Measurements from ENCODE around the gene COX8C.

Gene COX8C, protein sequence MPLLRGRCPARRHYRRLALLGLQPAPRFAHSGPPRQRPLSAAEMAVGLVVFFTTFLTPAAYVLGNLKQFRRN

DNA sequence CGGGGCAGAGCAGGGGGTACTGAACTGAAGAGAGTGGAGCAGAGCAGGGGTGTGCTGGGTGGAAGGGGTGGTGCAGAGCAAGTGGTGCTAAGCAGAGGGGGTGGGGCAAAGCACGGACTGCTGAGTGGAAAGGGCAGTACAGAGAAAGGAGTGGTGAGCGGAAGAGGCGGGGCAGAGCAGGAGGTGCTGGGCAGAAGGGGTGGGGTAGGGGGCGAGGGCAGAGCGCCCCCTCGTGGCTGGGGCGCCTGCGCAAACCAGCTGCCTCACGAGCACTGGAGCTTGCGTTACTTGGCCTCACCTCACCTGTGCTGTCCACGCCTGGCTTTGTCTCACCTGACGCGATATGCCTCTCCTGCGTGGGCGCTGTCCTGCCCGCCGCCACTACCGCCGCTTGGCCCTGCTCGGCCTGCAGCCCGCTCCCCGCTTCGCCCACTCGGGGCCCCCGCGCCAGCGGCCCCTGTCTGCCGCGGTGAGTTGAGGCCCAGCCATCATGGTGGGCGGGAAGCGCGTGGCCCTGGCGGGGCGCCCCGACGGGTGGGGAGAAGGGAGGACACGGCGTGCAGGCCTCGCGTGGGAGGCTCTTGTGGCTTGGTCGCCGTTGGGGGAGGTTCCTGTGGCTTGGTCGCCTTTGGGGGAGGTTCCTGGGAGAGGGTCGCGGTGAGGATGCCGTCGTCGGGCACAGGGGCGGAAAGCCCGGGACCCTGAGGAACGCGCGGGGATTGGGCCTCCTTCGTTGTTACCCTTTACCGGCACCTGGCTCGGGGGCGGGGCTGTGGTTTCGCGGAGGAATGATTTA, at the start of gene COX8C:
COX8C (plus strand) TSS at position 257 of the 796 bp plus-strand sequence; CDS start at position 344, 87 bp downstream.
- DNase-seq = no peak

DNA sequence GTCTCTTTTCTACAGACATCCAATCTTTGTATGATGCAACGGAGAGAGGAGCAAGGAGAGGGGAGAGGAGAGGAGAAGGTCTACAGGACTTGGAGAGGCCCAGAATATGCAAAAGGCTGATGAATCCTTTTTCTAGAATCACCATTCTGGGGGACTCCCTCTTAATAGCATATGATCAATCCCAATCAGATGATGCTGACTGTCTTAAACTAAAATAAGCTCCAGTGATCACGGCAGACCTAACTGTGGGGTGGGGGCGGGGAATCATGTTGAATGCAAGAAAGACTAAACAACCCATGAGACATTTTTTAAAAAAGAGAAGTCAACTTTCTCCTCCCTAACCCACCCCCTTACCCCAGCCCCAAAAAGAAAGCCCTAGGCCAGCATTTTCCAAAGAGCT, 47.6 kb upstream of the COX8C start:
- no peak for DNase-seq

DNA sequence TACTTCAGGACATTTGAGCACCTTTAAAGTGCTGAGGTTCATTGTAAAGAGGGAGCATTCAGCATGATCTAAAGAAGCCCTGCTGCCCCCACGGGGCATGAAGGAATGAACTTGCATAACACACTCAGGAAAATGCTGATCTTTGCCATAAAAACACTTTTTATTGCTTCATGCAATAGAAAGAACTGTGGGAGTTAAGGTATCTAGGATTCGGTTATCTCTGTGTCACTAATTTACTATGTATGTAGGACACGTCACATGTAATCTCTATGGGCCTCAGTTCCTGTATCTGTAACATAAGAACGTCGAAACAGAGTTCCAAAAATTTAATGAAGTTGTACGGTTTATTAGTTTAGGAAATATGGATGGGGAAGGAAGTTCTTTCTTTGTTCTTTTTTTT, 47.1 kb upstream of the COX8C start:
- peak; percentile 21 for DNase-seq

DNA sequence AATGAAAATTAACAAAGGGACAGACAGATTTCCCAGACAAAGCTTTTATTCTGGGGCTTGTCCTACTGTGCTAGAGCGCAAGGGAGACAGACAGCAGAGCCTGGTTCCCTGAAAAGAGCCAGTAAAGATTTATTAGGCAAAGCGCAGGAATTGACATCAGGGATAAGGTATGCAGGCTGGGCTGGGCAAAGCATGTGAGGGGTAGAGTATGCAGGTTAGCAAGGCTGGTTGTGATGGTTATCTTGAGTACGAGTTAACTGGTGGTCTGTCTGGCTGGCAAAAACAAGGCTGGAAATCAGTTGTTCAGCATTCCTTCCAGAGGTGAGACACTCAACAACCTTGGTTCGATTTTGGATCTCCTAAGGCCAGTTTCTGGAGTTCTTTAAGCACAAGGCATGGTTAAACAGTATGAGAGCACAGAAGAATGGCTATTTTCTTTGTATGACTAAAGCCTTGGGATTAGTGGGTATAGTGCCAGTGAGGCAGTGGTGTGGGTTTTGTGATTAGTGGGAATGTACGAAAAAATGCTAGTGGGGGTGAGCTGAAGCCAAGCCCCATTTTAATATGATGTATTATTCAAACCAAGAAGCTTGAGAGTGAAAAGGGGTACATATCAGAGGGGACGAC, 45.0 kb upstream of the COX8C start:
- peak; percentile 88 for DNase-seq

DNA sequence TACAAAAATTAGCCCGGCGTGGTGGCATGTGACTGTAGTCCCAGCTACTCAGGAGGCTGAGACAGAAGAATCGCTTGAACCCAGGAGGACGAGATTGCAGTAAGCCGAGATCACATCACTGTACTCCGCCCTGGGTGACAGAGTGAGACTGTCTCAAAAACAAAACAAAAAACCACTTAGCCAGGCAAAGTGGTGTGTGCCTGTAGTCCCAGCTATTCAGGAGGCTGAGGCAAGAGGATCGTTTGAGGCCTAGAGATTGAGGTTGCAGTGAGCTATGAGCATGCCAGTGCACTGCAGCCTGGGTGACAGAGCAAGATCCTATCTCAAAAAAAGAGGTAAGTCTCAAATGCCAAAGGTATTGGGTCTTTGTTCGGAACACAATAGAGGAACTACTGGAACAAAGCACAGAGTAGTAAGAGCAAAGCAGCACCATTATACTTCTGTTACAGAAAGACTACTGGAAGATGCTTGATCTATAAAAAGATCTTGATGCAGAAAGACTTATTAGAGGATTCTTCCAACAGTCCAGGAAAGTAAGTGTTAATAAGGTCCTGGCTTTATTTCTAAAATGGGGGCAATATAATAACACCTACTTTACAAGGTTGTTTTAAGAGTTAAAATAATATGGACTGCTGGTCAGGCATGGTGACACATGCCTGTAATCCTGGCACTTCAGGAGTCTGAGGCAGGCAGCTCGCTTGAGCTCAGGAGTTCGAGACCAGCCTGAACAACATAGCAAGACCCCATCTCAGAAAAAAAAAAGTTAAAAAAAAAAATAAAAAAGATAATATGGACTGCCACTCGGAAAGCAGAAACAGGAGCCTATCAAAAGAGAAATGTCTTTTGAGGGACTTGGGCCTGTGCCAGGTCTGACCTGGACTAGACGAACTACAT, 44.0 kb upstream of the COX8C start:
- no peak for DNase-seq

DNA sequence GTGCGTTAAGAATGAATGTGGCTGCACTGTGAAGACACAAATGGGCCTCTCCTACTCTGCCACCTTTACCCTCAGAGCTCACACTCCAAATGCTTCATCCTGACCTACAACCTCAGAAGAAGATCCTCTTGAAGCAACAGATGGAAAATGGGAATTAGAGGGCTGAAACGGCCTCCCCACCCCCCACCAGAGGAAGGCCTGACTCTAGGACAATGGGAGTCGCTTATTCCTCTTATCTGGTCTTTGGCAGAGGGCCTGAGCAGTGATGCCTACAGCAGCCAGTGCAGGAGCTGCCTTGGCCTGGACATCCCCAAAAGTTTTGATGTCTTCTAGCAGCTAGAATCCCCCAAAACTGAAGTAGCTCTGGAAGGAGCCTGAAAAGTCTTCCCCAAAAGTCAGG, 43.3 kb upstream of the COX8C start:
- peak; percentile 22 for DNase-seq

DNA sequence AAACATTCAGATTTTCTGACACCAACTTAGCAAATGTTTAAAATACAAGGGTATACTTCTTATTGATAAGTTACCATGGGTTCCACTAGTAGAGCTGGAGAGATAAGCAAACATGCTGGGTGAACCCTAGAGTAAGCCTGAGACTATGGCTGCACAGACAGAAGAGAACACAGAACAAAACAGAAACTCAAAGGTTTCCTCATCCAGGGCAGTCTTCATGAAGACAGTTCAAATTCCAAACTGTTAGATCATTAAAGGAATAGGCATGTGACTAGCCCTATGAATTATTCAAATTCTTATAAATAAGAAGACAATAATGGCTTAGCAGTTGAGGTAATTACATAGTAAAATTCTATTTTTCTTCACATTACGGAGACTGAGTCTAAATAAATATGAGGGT, 42.2 kb upstream of the COX8C start:
- peak; percentile 22 for DNase-seq

DNA sequence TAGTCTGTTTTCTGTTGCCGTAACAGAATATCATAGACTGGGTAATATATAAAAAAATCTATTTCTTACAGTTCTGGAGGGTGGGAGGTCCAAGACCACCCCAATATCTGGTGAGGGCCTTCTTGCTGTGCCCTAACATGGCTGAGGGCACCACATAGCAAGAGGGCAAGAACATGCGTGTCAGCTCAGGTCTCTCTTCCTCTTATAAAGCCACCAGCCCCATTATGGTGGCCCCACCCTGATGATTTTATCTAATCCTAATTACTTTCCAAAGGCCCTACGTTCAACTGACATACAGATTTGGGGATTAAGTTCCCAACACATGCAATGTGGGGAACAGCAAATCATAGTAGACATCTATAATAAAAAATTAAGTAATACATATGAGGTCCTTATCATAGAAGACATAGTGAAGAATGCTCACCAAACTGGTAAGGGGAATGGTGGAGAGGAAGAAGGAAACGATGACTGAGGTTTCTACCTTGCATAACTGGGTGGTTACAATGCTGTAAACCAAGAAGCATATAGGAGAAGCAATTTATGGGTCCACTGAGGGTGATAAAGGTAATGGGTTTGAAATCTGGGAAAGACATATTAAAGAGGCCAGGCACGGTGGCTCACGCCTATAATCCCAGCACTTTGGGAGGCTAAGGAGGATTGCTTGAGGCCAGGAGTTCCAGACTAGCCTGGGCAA, 41.1 kb upstream of the COX8C start:
- no peak for DNase-seq

DNA sequence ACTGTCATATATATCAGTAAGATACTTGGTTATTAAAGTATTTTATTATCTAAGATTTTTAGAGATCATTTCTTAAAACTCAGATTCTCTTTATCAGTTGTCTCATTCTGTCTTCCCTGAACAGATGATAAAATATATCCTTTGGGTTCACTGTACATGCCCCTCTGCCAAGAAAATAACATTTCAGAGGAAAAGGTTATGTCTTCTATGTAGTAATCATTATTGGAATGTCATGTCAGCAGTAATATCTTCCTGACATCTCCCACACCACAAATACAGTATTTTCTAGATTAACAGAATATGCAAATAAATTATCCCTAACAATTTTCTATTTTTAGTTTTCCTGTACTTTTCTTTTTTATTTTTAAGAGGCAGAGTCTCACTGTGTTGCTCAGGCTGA, 40.2 kb upstream of the COX8C start:
- no peak for DNase-seq

DNA sequence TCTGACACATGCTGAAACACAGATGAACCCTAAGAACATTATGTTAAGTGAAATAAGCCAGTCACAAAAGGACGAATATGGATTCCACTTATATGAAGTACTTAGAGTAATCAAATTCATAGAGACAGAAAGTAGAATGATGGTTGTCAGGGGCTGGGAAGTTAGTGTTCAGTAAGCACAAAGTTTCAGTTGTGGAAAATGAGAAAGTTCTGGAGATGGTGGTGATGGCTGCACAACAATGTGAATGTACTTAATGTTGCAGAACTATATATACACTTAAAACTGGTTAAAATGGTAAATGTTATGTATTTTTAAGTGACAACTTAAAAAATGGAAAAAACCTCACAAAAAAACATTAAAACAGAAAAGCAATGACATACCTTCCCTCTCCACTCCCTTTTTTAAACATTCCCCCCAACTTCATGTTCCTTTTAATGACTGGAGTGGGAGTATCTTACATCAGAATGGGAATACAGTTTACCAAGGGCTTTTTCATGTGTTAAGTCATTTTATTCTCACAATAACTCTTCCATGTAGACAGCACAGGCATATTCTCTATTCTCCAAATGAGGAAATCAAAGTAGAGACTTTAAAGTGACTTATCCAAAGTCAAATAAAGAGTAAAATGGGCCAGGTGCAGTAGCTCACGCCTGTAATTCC, 38.2 kb upstream of the COX8C start:
- no peak for DNase-seq

DNA sequence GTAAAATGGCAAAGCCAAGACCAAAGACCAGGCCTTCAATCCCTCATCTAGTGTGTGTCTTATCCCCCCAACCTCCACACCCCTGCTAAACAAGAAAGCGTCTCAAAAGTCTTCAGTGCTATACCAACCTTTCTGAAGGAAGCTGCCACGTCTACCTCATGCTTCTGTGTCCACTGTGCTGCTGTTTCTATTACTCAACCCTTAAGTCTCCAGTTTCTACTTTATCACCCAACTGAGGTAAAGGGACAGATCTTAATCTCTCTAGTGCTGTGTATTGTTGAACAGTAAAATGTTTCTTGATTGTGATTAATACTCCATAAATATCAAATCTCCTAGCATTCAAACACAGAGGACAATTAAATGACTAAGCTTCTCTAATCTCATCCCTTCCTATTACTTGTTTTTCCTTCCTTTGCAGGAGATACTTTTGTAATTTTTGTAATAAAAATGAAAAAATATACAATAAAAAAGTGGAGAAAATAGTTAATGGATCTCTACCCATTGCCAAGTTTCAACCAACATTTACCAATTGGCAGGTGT, 37.5 kb upstream of the COX8C start:
- no peak for DNase-seq

DNA sequence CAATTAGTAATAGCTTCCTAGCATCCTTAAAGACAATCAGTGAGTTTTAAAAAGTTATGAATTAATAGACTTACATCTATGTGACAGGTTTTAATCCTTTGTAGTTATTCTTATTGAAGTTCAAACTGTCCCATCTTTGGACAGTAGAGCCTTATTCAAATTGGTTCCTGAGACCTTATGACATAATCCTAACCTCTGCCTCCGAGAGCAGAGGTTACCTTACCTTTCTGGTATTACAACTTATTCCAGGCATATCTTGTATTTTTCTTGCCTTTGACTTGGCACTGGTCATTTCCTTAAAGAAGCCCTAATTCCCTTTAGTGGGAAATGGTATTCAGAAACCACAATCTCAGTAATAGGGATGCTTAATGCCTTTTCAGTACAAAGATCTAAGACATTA, 35.9 kb upstream of the COX8C start:
- no peak for DNase-seq

DNA sequence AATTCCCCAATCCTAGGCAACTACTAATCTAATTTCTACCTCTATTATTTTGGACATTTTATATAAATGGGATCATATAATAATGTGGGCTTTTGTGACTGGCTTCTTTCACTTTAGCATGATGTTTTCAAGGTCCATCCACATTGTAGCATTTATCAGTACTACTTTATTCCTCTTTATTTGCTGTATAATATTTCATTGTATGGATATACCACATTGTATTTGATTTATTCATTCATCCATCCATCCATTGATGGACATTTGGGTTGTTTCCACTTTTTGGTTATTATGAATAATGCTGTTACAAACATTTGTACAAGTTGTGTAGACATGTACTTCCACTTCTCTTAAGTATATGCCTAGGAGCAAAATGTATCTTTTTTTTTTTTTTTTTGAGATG, 31.4 kb upstream of the COX8C start:
- no peak for DNase-seq

DNA sequence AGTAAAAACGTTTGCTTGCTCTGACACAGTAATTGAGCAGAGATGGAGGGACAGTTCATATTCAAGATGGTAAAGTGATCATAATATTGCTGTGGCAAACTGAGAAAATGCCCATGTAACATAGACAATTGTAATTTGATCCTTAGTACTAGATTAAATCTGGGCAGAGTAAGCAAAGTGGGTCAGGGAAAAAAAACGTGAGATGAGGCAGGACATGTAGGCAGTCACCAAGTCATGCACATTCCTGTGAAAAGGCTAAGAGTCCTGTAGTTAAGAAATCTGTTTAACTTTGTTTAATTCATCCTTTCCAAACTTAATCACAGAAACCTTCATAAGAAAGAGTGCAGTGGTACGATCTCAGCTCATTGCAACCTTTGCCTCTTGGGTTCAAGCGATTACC, 30.3 kb upstream of the COX8C start:
- DNase-seq = no peak

DNA sequence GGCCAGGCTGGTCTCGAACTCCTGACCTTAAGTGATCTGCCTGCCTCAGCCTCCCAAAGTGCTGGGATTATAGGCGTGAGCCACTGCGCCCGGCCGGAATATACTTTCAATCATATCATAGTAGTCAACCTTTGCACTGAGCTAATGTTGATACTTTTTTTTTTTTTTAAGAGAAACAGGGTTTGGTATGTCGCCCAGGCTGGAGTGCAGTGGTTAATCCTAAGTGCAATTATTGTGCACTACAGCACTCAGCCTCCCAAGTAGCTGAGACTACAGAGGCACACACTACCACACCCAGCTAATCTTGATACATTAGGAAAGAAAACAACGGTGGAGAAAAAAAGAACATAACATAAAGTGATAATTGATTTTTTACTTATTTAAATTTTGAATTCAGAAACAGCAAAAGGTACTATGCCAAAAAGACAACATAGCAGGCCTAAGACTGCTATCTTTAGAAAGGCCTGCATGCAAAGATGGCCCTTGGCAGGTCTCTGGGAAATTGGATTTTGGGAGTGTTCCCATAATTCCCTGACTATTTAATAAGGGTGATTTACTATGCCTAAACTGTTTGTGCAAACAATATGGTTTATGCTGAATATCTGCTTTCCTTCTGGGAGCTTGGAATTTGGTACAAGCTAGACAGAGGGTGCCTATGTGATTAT, 29.6 kb upstream of the COX8C start:
- no peak for DNase-seq

DNA sequence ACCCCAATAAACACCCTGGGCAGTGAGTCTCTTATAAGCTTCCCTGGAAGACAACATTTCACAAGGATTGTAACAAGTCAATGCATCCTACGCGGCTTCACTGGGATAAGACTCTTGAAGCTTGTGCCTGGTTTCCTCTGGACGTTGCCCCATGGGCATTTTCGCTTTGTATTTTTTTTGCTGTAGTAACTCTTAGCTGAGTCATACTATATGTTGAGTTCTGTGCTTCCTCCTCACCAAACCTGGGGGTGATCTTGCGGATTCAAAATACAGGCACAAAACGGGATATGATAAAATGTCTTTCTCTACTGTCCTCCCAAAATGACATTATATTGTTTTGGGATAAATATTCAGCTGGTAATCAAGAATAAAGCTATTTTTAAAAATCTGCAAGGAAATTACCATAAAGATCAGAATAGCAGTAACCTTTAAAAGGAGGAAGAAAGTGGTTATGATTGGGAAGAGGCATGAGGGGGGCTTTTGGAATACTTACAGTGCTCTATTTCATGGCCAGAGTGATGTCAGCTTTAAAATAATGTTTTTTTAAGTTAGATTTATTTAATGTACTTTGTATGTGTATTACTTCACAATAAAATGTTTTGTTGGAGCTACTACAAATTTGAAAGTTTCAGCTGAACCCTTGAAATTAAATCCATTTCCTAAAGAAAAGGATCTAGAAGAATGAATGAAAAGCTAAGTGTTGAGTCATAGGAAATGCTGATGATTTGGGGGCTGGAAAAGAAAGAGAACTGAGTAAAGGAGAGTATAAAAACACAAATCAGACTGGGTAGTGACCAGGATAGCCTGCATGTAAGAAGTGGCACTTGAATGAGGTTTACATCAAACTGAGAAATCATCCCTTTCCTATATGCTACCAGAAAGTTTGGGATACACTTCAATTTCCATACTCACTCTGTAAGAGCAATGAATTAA, 28.8 kb upstream of the COX8C start:
- peak; percentile 74 for DNase-seq

DNA sequence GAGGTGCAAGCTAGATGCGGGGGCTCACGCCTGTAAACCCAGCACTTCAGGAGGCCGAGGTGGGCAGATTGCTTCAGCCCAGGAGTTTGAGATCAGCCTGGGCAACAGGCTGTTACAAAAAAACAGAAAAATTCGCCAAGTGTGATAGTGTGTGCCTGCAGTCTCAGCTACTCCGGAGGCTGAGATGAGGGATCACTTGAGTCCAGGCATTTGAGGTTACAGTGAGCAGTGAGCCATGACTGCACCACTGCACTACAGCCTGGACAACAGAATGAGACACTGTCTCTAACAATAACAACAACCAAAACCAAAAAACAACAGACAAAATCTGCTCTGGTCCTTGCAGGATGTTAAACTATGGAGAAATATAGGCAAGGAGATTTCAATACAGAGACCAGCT, 28.1 kb upstream of the COX8C start:
- no peak for DNase-seq

DNA sequence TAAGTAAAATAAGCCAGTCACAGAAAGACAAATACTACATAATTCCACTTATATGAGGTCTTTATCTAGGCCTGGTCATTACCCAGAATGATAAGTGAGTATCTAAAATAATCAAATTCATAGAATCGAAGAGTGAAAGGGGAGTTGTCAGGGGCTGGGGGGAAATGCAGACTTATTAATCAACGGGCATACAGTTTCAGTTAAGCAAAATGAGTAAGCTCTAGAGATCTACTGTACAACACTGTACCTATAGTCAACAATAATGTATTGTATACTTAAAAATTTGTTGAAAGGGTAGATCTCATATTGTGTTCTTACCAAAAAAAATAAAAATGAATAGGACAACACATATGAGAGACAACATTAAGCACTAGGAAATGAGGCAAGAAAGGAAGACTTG, 27.5 kb upstream of the COX8C start:
- no peak for DNase-seq

DNA sequence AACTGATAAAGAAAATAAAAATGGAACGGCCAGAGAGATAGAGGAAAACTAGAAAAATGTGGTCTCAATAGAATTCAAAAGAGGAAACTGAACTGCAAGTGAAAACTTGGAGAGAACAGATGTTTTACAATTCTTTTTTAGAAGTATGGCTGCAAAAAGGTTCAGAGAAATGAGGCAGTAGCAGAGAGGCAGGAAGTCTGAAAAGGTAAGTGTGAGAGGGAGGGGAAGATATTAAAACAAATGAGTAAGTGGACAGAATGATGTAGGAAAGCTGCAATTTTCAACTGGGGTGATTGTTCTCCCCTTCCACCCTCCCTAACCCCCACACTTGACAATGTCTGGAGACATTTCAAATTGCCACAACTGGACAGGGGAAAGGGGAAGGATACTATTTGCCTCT, 27.0 kb upstream of the COX8C start:
- DNase-seq = no peak

DNA sequence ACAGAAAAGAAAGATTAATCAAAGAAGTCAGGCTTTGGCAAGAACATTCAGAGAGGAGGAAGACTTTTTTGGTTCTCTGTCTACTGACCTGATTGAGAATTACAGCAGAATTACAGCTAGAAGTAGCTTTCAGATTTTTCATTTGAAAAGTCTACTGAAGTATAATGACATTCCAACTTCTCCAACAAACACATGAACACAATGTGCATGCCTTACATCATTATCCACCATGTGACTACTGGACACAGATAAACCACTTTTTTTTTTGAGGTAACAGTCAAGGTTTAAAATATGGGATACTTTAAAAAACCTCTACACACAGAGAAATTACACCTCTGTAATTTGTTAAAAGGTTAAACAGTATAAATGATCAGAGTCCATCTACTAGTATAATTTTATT, 26.5 kb upstream of the COX8C start:
- no peak for DNase-seq

Measured in NCI-H226 (cell line).